ENCODE results near the gene HEBP1. TPM values are rescaled to one million over a fixed set of nuclear protein-coding genes. Genes with fewer than 3 reads are reported as not detected.

The HEBP1 gene
- polyA plus RNA-seq, 1 donor (not counting 4 experiments of a cell fraction or from before 2014, with no cell fraction given), result 24.8 TPM

DNA sequence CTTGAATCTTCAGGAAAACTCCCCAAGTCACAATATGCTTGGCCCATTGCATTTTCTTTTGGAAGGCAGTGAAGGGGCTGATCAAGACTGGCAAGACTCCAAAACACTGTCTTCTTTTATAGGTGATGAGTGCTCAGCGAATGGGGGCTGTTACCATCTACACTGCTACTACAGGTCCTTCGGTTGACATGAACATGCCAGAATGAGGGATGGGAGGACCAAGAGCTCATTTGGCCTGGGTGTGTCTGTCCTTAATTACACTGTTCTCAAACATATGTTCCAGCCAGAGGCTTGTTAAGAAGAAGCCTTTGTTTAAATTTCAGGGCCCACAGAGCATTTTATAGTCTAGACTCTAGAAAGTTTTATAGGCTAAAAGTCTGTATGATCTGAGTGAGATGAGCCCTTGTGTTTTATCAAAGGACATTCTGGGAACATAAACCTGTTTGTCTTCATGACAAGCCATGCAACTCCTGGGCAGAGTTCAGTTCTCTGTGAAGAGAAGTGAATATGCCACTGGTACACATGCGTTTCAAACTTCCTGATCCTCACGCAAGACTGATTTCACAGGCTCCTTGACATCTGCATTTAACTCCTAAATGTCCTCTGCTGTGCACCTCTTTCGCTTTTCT lies 39.4 kb upstream of the HEBP1 start:
- Histone ChIP-seq H3K27me3 (ENCODE audit: control insufficient read depth, extremely low read depth, insufficient read depth, low read length) (no peaks in the 10 kb centered on the region), H3K4me1 (ENCODE audit: control insufficient read depth, extremely low read depth, insufficient read depth, low read length) (peaks cover 12% of the 10 kb centered on the region), H3K9me3 (ENCODE audit: control insufficient read depth, low read depth, low read length) (no peaks in the 10 kb centered on the region), H3K36me3 (ENCODE audit: control insufficient read depth in 2 of 2, extremely low read depth in 1 of 2, insufficient read depth in 2 of 2, low read length in 2 of 2) (no peaks in the 10 kb centered on the region), H3K9ac (ENCODE audit: control insufficient read depth, extremely low read depth, insufficient read depth, low read length) (no peak overlapping the region), H2AFZ (ENCODE audit: control insufficient read depth, low read length) (no peak overlapping the region), H4K20me1 (ENCODE audit: control insufficient read depth, extremely low read depth, insufficient read depth, low read length) (no peaks in the 10 kb centered on the region), H3K9me1 (ENCODE audit: control insufficient read depth, extremely low read depth, insufficient read depth, low read length) (no peaks in the 10 kb centered on the region), H3K4me2 (ENCODE audit: control insufficient read depth, extremely low read depth, insufficient read depth, low read depth, low read length) (no peak overlapping the region), H3K79me2 (ENCODE audit: control insufficient read depth, insufficient read depth, low read length) (no peaks in the 10 kb centered on the region), H3K4me3 (ENCODE audit: control insufficient read depth in 2 of 3, extremely low read depth in 1 of 3, insufficient read depth in 2 of 3, low read depth in 1 of 3, low read length in 3 of 3) (no peak overlapping the region), H3K27ac (ENCODE audit: control insufficient read depth, insufficient read depth, low read length) (no peak overlapping the region)
- FAIRE-seq, result no peak
- no peak for TF ChIP-seq EZH2 (IDR thresholded peaks at IDR 0.05; ENCODE audit: low read length)
- TF ChIP-seq, protein P1, sequence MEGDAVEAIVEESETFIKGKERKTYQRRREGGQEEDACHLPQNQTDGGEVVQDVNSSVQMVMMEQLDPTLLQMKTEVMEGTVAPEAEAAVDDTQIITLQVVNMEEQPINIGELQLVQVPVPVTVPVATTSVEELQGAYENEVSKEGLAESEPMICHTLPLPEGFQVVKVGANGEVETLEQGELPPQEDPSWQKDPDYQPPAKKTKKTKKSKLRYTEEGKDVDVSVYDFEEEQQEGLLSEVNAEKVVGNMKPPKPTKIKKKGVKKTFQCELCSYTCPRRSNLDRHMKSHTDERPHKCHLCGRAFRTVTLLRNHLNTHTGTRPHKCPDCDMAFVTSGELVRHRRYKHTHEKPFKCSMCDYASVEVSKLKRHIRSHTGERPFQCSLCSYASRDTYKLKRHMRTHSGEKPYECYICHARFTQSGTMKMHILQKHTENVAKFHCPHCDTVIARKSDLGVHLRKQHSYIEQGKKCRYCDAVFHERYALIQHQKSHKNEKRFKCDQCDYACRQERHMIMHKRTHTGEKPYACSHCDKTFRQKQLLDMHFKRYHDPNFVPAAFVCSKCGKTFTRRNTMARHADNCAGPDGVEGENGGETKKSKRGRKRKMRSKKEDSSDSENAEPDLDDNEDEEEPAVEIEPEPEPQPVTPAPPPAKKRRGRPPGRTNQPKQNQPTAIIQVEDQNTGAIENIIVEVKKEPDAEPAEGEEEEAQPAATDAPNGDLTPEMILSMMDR (optimal IDR thresholded peaks at IDR 0.05 in 1 of 3, IDR thresholded peaks at IDR 0.05 in 1 of 3, conservative IDR thresholded peaks at IDR 0.05 in 1 of 3; ENCODE audit: extremely low read depth in 1 of 3, insufficient read depth in 2 of 3, low read length in 3 of 3), result no peak
- DNase-seq (ENCODE audit: low read depth, low spot score), result no peak
- dilution Hi-C loops (cut with MboI; ENCODE audit: extremely low pct_ligation_motif_present, low sequenced_read_pairs), result no loop called here

DNA sequence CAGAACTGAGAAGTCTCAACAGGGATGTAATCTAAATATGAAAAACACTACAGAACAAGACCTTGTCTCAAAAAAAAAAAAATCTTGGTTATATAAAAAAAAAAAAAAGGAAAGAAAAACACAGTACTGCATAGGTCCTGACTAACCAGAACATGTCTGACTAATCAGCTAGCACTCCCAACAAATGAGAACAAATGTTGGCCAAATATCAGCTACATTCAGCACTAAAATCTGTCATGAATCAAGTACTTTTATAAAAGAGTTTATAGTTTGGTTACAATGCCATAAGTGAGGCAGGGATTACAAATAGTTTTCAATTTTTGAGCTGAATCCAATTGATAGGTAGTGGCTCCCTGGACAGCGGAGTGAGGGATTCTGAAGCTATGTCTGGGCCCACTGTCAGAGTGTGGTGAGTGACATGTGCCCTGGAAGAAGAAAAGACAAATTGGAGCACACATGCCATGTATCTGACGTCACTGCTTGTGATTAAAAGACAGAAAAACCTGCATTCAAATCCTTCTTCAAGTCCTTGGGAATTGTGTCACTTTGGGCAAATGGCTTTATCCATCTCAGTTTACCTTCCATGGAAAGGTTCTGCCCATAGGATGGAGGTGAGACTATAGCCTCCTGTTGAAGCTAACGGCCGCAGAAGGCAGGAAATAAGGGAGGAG lies 38.6 kb upstream of the HEBP1 start:
- Histone ChIP-seq H3K36me3 (ENCODE audit: control insufficient read depth in 2 of 2, extremely low read depth in 1 of 2, insufficient read depth in 2 of 2, low read length in 2 of 2) (no peaks in the 10 kb centered on the region), H3K4me2 (ENCODE audit: control insufficient read depth, extremely low read depth, insufficient read depth, low read depth, low read length) (no peak overlapping the region), H3K9ac (ENCODE audit: control insufficient read depth, extremely low read depth, insufficient read depth, low read length) (no peak overlapping the region), H3K9me1 (ENCODE audit: control insufficient read depth, extremely low read depth, insufficient read depth, low read length) (no peaks in the 10 kb centered on the region), H3K4me1 (ENCODE audit: control insufficient read depth, extremely low read depth, insufficient read depth, low read length) (peaks cover 7% of the 10 kb centered on the region), H3K27me3 (ENCODE audit: control insufficient read depth, extremely low read depth, insufficient read depth, low read length) (no peaks in the 10 kb centered on the region), H3K4me3 (ENCODE audit: control insufficient read depth in 2 of 3, extremely low read depth in 1 of 3, insufficient read depth in 2 of 3, low read depth in 1 of 3, low read length in 3 of 3) (no peak overlapping the region), H3K79me2 (ENCODE audit: control insufficient read depth, insufficient read depth, low read length) (no peaks in the 10 kb centered on the region), H3K9me3 (ENCODE audit: control insufficient read depth, low read depth, low read length) (no peaks in the 10 kb centered on the region), H2AFZ (ENCODE audit: control insufficient read depth, low read length) (no peak overlapping the region), H4K20me1 (ENCODE audit: control insufficient read depth, extremely low read depth, insufficient read depth, low read length) (no peaks in the 10 kb centered on the region), H3K27ac (ENCODE audit: control insufficient read depth, insufficient read depth, low read length) (no peak overlapping the region)
- DNase-seq (ENCODE audit: low read depth, low spot score) (no peak), FAIRE-seq (no peak)
- dilution Hi-C loops (cut with MboI; ENCODE audit: extremely low pct_ligation_motif_present, low sequenced_read_pairs), result no loop called here
- TF ChIP-seq EZH2 (IDR thresholded peaks at IDR 0.05; ENCODE audit: low read length), result no peak
- TF ChIP-seq, protein P1 (optimal IDR thresholded peaks at IDR 0.05 in 1 of 3, IDR thresholded peaks at IDR 0.05 in 1 of 3, conservative IDR thresholded peaks at IDR 0.05 in 1 of 3; ENCODE audit: extremely low read depth in 1 of 3, insufficient read depth in 2 of 3, low read length in 3 of 3), result no peak
